Activated naive CD8-positive, alpha-beta T cell treated with anti-CD3 and anti-CD28 coated beads, Interleukin-2, amount 50 U/mL, for 16 hours (primary cell): ENCODE data around the gene SULT1B1.
"Not testable (repeated sequence)": the region's sequence is repeated elsewhere in the genome, so short reads cannot be mapped to it uniquely, and the experiment has no call there.

Experiments
- DNase-seq: peaks from one replicate; pipeline ENCODE4 v3.0.0-alpha.2; 2020; ENCODE audit warnings: low read depth, low spot score

The SULT1B1 gene

DNA sequence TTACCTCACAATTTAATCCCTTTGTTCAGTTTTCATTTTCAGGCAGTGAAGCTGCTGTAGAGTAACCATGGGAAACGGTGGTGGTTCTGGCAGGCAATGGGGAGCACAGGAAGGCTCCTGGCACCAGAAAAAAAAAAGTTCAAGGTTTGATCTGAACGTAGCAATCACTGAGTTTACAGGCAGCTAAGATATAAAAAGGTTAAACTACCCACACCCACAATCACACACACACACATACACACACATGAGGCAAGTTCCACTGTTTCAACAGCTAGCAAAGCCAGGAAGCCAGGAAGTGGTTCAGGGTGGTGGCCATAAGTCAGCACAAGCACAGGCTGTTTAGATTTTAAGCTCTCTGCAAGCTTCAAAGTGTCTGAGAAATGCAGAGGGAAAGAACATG is at the start of gene SULT1B1:
Gene SULT1B1, minus strand, starts transcription at position 166 of the 400 bp plus-strand sequence. CDS start 5,403 bp downstream, outside the sequence.
- DNase-seq = no peak

DNA sequence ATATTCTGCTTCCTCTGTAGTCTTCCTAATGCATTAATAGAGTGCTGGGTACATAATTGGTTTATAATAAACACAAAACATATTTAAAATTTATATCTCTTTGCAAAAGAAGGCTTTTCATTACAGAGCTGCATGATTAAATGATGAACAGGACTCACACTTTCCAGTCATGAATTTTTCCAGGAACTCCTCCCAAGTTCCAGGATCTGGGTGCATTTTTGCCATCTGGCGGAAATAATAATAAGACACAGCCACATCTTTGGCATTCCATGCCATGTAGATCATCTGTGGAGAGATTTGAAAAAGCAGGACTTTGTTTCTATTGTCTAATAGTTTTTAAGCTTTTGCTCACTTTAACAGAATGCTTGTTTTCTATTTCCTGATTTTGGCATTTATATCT is 40.2 kb upstream of the SULT1B1 start:
- no peak for DNase-seq

DNA sequence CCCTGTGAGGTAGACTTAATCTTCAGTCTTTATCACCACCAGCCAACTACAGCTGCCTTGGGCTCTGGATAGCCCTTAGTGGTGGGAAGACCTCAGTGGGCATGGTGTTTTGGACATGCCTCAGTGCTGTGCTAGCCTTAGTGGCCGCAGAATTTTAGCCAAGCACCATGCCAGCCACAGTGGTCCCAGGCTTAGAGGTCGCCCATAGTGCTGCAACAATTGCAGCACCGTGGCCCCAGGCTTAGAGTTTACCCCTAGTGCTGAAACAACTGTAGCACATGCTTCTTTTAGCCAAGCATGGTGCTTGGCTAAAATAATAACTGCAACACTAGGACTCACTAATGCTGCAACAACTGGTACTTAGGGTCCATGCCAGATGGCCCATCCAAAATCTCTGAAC is 38.9 kb upstream of the SULT1B1 start:
- DNase-seq = no peak

DNA sequence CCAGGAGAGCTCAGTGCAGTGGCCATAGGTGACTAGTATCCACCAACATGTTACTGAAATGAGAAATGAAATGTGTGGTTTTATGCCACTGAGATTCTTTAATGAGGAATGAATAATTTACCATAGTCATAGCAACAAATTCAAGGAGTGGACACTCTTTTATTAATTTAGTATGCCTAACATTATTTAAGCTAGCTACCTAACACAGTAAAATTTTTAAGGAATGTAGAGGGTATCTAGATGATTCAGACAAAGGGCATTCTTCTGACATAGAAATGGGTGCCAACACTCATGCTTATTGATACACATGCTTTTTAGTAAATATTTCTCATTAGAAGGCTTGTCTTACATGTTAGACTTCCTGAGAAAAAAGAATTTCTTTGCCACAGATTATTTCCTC is 33.3 kb upstream of the SULT1B1 start:
- no peak for DNase-seq

DNA sequence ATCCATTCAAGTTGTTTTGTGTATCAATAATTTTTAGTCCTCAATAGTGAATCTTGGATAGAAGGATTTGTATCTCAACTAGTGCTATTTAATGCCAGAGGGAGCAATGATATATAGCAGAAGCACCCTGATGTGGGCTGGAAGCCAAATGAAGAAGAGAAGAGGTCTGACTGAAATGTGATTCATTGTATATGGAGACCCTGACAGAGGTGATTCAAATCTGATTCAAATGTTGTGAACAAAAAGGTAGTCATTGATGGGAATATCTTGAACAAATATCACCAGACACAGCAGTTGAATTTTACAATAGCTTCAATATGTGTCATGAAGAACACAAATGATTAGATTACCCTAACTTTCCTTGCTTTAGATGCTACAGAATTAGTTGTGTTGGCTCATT is 27.5 kb upstream of the SULT1B1 start:
- DNase-seq = no peak

DNA sequence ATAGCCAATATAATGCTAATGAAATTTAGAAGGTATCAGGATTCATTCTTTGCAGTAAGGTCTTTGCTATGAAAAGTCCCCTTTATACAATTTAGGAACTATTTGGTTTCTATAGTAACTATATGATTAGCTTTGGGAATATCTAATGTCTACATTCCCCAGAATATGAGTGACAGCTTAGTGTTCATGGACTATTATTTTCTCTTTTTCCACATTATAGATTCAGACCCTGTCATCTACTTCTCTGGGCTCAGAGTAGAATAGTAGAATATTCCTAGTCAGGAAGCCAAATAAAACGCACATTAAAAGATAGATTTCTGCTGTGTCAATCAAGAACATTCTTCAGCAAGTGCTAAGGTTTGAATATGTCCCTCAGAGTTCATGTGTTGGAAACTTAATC is 26.1 kb upstream of the SULT1B1 start:
- no peak for DNase-seq

DNA sequence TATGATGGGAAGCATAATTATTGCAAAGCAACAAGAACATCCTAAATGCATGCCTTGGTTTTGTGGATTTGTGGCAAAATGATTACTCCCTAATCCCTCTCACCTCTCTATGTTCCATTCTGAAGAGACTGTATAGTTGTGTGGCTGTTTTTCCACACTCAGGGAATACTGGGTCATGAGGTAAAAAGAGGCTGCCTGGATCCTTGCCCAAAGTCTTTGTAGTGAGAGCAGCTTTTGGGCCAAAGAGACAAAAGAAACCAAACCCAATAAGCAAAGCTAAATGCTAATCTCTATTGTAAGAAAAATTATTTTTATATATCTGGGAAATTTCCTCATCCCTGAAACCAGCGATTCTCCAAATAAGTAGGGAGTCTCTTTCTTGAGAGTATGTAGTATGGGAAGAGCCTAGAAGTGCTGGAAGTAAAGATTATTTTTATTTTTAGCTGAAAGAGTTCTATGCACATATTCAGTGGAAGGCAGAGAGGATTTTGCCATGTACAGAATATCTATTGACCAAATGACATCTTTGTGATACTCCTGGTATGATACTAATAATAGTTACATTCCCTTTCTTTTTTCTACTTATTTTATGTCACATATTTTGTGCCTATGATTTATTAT is 24.9 kb upstream of the SULT1B1 start:
- DNase-seq = no peak

DNA sequence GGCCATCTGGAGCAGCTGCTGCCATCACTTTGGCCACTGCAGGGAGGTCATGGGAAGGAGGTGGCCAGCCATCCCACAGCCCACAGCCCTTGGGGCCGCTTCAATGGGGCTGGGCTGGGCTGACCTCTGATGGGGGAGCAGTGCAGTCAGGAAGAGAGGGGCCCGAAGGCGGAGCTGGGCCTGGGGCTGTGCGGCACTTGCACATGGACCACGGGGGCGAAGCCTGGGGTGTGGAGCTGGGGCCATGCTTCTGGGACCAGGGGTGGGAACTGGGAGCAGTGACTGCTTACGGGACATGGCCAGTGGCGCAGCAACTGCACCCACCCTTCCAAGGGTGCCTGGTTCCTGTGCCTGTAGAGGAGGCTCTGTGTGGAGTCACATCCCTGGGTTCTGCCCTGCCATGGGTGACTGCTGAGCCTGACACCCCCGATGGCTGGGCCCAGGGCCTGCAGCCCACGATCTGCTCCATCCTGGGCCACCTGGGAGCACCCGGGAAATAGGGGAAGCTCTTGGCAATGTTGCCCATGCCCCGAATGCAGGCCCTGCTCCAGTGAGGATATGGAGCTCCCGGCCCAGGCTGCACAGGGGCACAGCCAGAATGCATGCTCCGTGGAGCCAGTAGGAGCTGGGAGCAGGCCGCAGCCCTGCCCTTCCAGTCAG is 22.4 kb upstream of the SULT1B1 start:
- no peak for DNase-seq

DNA sequence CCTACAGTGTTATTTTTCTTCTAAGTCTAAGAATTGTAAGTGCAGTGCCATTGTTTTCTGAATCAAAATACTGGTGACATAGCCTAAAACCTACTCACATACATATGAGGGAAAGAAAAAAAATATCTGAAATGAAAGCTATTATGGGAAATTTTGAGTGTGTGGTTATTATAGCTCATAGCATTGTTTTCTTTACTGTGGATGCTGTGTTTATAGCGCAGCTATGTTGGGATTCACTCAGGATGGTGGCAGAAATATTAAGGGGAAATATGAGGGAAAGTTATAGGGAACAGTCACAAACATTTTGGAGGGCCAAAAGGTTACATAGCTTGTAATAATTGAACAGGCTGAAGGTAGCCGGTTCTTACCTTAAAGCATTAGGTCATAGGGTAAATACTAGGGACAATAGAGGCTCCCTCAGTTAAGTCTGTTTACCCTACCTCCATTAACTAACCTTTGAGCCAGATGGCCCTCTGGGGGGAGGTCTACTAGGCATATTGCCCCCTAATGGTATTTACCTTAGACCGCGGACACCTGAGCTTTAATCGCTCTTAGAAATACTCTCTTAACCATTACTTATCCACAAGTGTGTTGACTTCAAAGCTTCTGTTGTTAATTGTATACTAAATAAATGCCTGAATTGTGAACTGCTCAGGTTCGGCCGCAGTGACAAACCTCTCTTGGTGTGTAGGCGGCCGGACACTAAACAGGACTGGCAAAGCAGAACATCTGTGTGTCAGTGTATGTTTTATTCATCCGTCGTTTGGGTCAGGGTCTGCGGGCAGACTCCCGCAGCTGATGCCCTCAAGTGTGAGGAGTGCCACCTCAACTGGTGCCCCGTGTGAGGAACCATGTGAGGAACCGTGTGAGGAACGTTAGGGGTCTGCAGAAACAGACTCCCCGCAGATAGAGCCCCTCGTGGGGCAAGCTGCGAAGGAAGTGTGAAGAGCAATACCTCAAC is 21.3 kb upstream of the SULT1B1 start:
- no peak for DNase-seq

DNA sequence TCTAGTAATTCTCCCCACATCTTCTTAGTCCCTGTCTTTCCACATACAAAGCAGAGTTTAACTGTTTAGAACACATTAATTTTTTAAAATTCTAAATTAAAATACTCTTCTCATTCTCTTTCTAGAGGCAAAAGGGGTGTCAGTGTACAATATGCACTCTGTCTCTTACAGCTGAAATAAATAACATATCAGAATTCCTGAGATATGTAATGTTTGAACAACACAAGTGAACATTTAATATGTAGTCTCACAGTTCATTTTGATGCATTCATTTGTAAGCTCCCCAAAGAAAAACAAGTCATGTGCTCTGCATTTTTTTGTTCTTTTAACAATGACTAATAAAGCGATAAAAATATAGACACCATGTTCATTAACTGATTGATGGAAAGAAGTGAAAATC is 19.7 kb upstream of the SULT1B1 start:
- no peak for DNase-seq

DNA sequence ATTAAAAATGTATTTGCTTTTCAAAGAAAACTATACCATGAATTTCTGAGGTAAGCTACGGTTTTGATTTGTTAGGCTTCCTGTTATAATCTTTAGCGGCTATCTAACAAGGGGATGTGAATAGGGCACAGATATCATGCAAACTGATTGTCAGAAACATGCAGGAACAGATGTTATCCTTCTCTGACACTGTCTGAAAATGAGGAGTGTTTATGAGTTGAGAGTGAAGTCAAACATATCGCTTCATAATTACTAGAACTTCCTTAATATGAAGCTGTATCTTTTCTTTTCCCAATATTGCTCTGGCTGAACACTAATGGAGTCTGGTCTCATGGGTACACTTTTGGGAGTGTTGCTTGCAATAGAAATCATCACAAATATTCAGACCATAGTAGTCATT is 16.3 kb upstream of the SULT1B1 start:
- no peak for DNase-seq

DNA sequence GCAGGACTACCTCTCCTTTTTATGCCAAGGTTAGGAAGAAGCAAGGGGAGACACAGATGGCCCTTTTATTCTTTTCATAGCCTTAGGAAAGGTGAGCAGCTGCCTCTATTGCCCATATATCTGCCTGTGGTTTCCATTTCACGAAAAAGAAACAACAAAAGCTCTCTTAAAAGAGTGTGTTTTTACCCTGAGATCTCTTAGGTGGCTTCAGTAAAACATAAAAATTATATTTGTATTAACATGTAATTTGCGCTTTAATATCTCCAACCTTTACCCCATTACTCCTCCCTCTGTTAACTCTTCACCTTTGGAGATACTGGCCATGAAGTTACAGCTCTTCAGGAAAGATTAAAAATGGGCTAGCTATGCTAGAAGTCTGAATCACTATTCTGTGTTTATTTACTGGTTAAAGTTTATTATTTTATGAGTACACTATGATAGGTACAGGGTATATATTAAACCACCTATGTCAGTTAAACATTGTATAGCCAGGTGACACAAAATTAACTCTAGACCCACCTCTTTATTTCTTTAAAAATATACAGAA is 15.0 kb upstream of the SULT1B1 start:
- DNase-seq = no peak

DNA sequence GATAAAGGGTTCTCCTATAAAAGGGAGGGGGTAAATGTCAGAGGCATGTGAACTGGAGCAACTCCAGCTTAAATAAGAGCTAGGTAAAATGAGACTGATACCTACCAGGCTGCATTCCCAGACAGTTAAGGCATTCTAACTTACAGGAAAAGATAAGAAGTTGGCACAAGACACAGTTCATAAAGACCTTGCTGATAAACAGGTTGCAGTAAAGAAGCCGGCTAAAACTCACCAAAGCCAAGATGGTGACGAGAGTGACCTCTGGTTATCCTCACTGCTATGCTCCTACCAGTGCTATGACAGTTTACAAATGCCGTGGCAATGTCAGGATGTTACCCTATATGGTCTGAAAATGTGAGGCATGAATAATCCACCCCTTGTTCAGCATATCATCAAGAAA is 13.1 kb upstream of the SULT1B1 start:
- no peak for DNase-seq

DNA sequence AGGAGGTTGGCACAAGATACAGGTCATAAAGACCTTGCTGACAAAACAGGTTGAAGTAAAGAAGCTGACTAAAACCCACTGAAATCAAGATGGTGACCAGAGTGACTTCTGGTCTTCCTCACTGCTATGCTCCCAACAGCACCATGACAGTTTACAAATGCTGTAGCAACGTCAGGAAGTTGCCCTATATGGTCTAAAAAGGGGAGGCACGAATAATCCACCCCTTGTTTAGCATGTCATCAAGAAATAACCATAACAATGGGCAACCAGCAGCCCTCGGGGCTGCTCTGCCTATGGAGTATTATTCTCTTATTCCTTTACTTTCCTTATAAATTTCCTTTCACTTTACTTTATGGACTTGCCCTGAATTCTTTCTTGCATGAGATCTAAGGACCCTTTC is 8.1 kb upstream of the SULT1B1 start:
- not testable (repeated sequence) for DNase-seq

DNA sequence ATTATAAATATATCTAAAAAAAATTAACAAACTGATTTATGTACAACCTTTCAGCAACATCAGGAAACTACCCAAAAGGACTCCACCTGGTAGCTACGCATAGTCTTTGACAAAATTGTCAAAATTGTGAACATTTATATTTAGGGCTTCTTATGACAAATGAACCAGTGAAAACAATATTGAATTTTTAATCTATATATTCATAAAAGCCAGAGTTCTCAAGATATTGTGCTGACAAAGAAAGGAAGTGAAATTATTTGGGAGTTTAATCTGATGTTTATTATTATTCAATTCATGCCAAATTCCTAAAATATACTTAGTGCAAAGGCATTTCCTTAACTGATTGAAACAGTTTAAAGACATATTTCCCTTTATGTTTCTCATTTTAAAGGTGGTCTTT is 5.3 kb upstream of the SULT1B1 start:
- no peak for DNase-seq

DNA sequence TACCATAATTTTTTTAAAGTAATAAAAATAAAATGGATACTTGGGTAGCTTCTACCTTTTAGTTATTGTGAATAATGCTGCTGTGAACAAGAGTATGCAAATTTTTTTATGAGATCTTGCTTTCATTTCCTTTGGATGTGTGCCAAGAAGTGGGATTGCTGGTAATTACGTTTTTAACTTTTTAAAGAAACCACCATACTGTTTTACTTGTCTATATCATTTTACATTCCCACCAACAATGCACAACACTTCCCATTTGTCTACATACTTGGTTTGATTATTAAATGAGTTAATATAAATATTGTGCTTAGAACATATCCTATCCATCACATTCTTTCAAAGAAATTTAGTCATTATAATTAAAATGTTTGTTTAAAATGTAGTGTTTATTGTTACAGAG is 3.9 kb upstream of the SULT1B1 start:
- DNase-seq = no peak

DNA sequence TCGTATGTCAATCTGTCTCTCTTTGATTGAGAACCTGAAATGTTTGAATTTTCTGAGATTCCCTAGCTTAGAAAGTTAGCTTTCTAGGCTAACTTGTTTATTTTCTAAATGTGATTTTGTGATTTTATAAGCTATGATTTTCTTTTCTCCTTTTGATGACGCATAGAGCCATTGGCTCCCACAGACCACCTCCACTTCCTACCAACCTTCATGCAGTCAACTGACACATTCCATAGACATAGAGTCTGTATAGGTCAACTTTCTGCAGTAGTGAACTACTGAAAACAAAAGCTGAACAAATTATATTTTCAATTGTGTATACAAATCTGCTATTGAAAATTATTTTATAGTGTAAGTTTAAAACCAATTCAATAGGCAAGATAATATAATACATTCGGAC is 2.8 kb upstream of the SULT1B1 start:
- DNase-seq = no peak

DNA sequence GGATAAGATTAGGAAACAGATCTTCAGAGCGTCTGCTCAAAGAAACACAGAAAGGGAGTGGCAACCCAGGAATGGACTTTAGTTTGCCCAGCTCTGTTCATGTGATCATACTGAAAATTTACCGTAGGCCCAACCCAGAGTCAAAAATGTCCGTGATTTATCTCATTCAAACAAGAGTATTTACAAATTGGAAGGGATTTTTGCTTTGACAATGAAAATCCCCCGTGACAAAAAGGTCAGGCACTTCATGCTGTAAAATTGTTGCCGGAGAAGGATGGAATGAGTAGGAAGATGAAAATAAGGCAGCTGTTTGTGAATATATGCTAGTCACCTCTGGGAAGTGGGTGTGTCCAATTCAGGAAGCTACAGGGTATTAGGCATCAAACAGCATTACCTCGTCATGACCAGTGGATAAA is 1.2 kb downstream of the SULT1B1 start:
- DNase-seq = no peak

DNA sequence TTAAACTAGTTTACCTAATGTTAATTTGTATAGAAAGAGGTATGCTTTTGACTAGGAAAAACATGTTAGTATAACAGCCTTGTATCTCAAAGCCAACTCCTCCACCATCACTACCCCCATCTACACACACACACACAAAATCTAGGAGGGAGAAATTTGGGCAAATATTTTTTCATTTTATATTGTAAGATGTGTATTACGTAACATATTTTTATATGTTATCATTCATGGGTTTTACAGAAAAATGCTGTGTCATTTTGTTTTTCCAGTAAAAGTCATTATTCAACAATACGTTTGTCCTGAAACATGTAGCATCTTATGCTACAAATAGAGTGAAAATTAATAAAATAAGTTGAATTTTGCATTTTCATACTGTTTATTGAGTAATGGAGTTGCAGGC is 3.0 kb downstream of the SULT1B1 start:
- DNase-seq = no peak

DNA sequence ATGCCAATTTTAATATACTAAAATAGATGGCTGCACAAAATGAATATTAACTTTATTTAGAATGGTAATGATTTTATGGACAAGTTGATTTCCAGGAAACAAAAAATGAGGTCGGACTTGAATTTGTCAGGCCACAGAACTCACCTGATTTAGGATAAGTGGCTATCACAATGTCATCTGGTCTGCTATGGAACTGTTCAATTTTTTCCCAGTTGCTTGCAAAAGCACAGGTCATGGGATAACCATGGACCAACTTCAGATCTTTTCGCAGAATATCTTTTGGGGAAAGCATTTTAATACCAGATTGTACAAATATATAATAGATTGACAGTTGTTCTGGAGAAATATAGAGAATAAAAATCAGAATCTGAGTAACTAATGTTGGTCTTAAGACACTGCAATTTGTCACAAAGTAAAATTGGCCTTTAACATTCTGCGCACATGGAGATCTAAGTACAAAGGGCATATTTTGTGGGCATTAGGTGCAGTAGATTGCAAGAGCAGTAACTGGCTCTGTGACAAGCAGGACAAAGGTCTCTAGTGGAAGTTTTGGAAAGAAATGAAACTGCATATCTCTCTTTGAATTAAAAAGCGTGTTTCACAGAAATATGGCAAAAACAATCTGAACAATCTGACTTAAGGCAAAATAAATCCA is 5.4 kb downstream of the SULT1B1 start:
- DNase-seq = no peak

DNA sequence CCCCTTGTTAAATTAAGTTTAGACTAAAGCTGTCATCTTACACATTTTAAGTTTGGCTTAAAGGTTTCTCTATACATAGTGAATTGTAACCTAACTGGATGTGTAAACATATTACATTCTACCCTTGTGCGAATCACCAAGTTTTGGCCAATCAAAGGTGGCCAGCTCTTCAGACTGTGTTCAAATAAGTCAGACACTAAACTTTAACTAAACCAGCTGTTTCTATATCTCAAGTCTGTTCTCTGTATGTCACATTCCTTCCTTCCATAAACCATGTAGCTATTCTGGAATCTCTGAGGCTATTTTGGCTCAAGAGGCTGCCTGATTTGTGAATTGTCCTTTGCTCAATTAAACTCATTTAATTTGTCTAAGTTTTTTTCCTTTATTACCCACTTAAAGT is 6.7 kb downstream of the SULT1B1 start:
- no peak for DNase-seq

DNA sequence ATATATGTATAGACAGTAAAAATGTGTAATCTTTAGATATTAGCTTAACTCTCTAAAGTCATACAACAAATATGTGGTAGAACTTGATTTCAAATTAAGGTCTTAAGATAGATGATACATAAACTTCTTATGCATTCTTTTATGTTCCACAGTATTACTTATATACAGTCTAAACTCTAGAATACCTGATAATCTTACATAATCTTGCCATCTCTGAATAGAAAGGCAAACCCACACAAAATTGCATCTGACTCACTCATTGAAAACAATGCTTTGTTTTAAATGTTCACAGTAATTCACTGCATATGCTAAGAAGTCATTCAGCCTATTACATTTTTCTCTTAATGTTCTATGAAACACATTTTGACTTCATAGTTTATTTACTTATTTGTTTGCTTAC is 10.1 kb downstream of the SULT1B1 start:
- DNase-seq = no peak
